ENCODE measurements around the gene PAFAH2.

PAFAH2 gene

DNA sequence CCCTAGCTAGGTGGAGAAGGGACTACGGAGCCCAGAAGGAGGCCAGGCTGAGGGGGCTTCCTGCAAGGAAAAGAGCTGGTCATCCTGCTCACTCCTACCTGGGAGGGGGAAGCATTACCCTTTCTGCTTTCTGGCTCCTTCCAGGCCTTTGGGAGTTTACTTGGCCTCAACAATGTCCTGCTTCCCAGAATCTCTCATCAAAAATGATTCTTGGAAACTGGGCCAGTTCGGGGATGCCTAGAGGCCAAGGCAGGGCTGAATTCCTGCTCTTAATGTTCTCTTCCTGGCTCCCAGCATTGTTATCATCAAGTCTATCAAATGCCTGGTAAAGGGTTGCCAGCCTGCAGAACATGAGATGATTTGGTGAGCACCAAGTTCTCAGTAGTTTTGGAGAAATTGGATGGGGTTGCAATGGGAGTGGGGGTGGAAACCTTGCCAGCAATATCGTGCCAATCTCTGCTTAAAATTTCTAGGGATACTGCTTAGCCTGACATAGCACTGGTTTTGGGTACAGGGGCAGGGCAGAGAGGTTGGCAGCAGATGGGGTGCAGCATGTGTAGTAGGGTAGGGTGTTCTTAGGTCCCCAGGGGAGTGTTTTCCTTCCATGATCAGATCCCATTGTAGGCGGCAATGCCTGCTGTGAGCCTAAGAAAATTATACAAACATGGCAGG, 7.7 kb upstream of the PAFAH2 start:
- no peak overlapping the region for H3K27ac ChIP-seq (ENCODE audit: low read depth, low read length)
- no peaks in the 10 kb centered on the region for H3K27me3 ChIP-seq (ENCODE audit: control insufficient read depth, insufficient read depth, low read length)
- H3K4me3 ChIP-seq (ENCODE audit: low read depth, low read length) = no peak overlapping the region
- H3K9me3 ChIP-seq (ENCODE audit: control insufficient read depth, insufficient read depth, low read depth, low read length) = no peaks in the 10 kb centered on the region
- no peak overlapping the region for H3K9ac ChIP-seq (ENCODE audit: low read length)
- H3K4me1 ChIP-seq (ENCODE audit: control insufficient read depth, insufficient read depth, low read length) = peaks cover 6% of the 10 kb centered on the region
- H3K36me3 ChIP-seq (ENCODE audit: control insufficient read depth, insufficient read depth, low read length) = no peaks in the 10 kb centered on the region

GRCh38 chr1:26003756-26004155, 5.9 kb upstream of the PAFAH2 start:
- H3K4me3 ChIP-seq (ENCODE audit: low read depth, low read length) = no peak overlapping the region
- H3K9ac ChIP-seq (ENCODE audit: low read length) = no peak overlapping the region

DNA sequence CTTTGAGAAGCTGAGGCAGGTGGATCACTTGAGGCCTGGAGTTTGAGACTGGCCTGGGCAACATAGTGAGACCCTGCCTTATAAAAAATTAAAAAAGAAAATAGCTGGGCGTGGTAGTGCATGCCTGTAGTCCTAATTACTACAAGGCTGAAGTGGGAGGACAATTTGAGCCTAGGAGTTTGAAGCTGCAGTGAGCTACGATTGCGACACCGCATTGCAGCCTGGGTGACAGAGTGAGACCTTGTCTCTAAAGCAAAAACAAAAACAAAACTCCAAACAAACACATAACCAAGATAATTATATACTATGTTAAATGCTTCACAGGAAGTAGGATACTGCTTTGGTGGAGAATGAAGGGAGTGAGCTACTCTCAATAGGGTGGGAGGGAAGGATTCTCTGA, 5.4 kb upstream of the PAFAH2 start:
- Histone ChIP-seq H3K4me1 (ENCODE audit: control insufficient read depth, insufficient read depth, low read length) (peaks cover 12% of the 10 kb centered on the region), H3K36me3 (ENCODE audit: control insufficient read depth, insufficient read depth, low read length) (no peaks in the 10 kb centered on the region), H3K9me3 (ENCODE audit: control insufficient read depth, insufficient read depth, low read depth, low read length) (no peaks in the 10 kb centered on the region), H3K4me3 (ENCODE audit: low read depth, low read length) (no peak overlapping the region), H3K9ac (ENCODE audit: low read length) (no peak overlapping the region), H3K27me3 (ENCODE audit: control insufficient read depth, insufficient read depth, low read length) (no peaks in the 10 kb centered on the region), H3K27ac (ENCODE audit: low read depth, low read length) (no peak overlapping the region)

More at GRCh38 chr1:26003756-26004155, 5.9 kb upstream of the PAFAH2 start:
- Histone ChIP-seq H3K27ac (ENCODE audit: low read depth, low read length) (no peak overlapping the region), H3K4me1 (ENCODE audit: control insufficient read depth, insufficient read depth, low read length) (peaks cover 7% of the 10 kb centered on the region), H3K36me3 (ENCODE audit: control insufficient read depth, insufficient read depth, low read length) (no peaks in the 10 kb centered on the region), H3K27me3 (ENCODE audit: control insufficient read depth, insufficient read depth, low read length) (no peaks in the 10 kb centered on the region), H3K9me3 (ENCODE audit: control insufficient read depth, insufficient read depth, low read depth, low read length) (no peaks in the 10 kb centered on the region)

- Histone ChIP-seq H3K9me3 (ENCODE audit: control insufficient read depth, insufficient read depth, low read depth, low read length) (no peaks in the 10 kb centered on the region), H3K4me3 (ENCODE audit: low read depth, low read length) (no peak overlapping the region), H3K36me3 (ENCODE audit: control insufficient read depth, insufficient read depth, low read length) (no peaks in the 10 kb centered on the region), H3K27ac (ENCODE audit: low read depth, low read length) (no peak overlapping the region), H3K27me3 (ENCODE audit: control insufficient read depth, insufficient read depth, low read length) (no peaks in the 10 kb centered on the region), H3K4me1 (ENCODE audit: control insufficient read depth, insufficient read depth, low read length) (peaks cover 19% of the 10 kb centered on the region), H3K9ac (ENCODE audit: low read length) (no peak overlapping the region)
Observed at GRCh38 chr1:25999041-25999800, 1.4 kb upstream of the PAFAH2 start.

GRCh38 chr1:25996966-25997827, 666 bp downstream of the PAFAH2 start:
- H3K4me1 ChIP-seq (ENCODE audit: control insufficient read depth, insufficient read depth, low read length) = peaks cover 19% of the 10 kb centered on the region
- H3K9me3 ChIP-seq (ENCODE audit: control insufficient read depth, insufficient read depth, low read depth, low read length) = no peaks in the 10 kb centered on the region

DNA sequence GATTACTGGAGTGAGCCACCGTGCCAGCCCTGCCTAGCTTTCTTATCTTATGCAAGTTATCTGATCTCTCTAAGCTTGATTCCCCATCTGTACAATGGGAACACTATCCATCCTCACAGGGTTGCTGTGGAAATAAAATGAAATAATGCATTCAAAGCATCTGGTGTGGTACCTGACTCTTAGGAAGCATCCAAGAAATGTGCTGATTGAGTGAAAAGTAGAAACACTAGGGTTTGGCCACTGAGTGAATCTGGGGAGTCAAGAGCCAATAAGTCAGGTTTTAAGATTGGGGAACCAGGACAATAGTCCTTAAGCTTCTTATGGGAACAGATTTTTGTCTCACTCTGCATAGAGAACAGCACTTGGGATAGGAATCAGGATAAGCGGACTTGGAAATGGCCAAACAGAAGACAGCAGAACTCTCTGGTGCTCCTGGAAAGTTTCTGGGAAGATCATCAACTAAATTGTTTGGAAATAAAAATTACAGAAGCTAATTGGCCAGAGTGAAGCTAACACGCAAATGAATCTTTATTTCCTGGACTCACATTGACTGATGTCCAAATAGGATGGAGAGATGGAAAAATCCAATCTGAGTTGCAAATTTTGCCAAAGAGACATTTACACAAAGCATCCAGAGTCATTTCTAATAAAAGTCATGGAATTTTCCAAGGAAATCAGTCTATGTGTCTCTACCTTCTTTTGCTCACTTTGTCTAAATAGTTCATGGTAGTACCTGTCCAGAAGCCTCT, 3.3 kb downstream of the PAFAH2 start:
- peaks cover 9% of the 10 kb centered on the region for H3K36me3 ChIP-seq (ENCODE audit: control insufficient read depth, insufficient read depth, low read length)
- H3K27me3 ChIP-seq (ENCODE audit: control insufficient read depth, insufficient read depth, low read length) = no peaks in the 10 kb centered on the region
- no peak overlapping the region for H3K4me3 ChIP-seq (ENCODE audit: low read depth, low read length)
- no peaks in the 10 kb centered on the region for H3K9me3 ChIP-seq (ENCODE audit: control insufficient read depth, insufficient read depth, low read depth, low read length)
- H3K27ac ChIP-seq (ENCODE audit: low read depth, low read length) = no peak overlapping the region
- H3K4me1 ChIP-seq (ENCODE audit: control insufficient read depth, insufficient read depth, low read length) = peaks cover 18% of the 10 kb centered on the region
- no peak overlapping the region for H3K9ac ChIP-seq (ENCODE audit: low read length)

More at GRCh38 chr1:25996966-25997827, 666 bp downstream of the PAFAH2 start:
- peak overlapping the region; percentile 47 for H3K9ac ChIP-seq (ENCODE audit: low read length)
- 0 out of 2 replicates have a peak overlapping the region, but pooled peaks have one; percentile 7 for H3K27ac ChIP-seq (ENCODE audit: low read depth, low read length)
- no peaks in the 10 kb centered on the region for H3K36me3 ChIP-seq (ENCODE audit: control insufficient read depth, insufficient read depth, low read length)
- peak overlapping the region; percentile 77 for H3K4me3 ChIP-seq (ENCODE audit: low read depth, low read length)
- H3K27me3 ChIP-seq (ENCODE audit: control insufficient read depth, insufficient read depth, low read length) = no peaks in the 10 kb centered on the region

- H3K36me3 ChIP-seq (ENCODE audit: control insufficient read depth, insufficient read depth, low read length) = peaks cover 11% of the 10 kb centered on the region
- H3K27me3 ChIP-seq (ENCODE audit: control insufficient read depth, insufficient read depth, low read length) = no peaks in the 10 kb centered on the region
- H3K4me3 ChIP-seq (ENCODE audit: low read depth, low read length) = no peak overlapping the region
- no peak overlapping the region for H3K27ac ChIP-seq (ENCODE audit: low read depth, low read length)
- no peak overlapping the region for H3K9ac ChIP-seq (ENCODE audit: low read length)
- H3K4me1 ChIP-seq (ENCODE audit: control insufficient read depth, insufficient read depth, low read length) = peaks cover 8% of the 10 kb centered on the region
- no peaks in the 10 kb centered on the region for H3K9me3 ChIP-seq (ENCODE audit: control insufficient read depth, insufficient read depth, low read depth, low read length)
Observed at GRCh38 chr1:25993197-25993951, 4.5 kb downstream of the PAFAH2 start.

- Histone ChIP-seq H3K27me3 (ENCODE audit: control insufficient read depth, insufficient read depth, low read length) (no peaks in the 10 kb centered on the region), H3K4me3 (ENCODE audit: low read depth, low read length) (no peak overlapping the region), H3K9me3 (ENCODE audit: control insufficient read depth, insufficient read depth, low read depth, low read length) (no peaks in the 10 kb centered on the region), H3K36me3 (ENCODE audit: control insufficient read depth, insufficient read depth, low read length) (peaks cover 15% of the 10 kb centered on the region), H3K9ac (ENCODE audit: low read length) (no peak overlapping the region), H3K4me1 (ENCODE audit: control insufficient read depth, insufficient read depth, low read length) (0 out of 2 replicates have a peak, but pooled peaks cover 6% of the 10 kb centered on the region), H3K27ac (ENCODE audit: low read depth, low read length) (no peak overlapping the region)
Observed at GRCh38 chr1:25992689-25993171, 5.1 kb downstream of the PAFAH2 start.

DNA sequence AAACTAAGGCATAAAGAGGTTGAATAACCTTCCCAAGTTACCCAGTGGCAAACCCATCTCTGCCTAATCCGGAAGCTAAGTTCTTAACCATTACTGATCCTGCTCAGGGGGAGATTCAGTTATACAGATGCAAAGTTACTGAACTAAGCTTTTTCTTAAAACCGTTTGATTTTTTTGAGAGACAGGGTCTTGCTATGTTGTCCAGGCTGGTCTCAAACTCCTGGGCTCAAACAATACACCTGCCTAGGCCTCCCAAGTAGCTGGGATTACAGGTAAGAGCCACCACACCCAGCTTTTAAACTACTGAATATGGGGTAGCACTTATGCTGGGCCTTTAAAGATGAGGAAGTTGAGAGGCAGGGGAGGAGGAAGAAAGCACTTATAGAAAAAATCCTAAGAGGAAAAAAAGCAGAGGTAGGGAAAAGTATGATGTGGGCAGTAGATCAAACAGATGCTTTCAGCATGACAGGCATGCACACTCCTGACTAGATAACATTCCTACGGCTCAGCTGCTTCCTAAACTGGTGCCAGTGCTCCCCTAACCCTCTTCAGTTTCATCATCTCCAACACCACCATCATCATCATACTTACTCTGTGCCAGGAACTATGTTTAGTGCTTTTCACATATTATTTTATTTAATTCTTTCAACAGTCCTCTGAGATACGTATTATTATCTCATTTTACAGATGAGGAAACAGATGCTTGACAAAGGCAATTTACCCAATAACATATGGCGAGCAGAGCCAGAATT, 5.8 kb downstream of the PAFAH2 start:
- Histone ChIP-seq H3K4me3 (ENCODE audit: low read depth, low read length) (no peak overlapping the region), H3K27ac (ENCODE audit: low read depth, low read length) (no peak overlapping the region), H3K36me3 (ENCODE audit: control insufficient read depth, insufficient read depth, low read length) (peaks cover 18% of the 10 kb centered on the region), H3K9me3 (ENCODE audit: control insufficient read depth, insufficient read depth, low read depth, low read length) (no peaks in the 10 kb centered on the region), H3K4me1 (ENCODE audit: control insufficient read depth, insufficient read depth, low read length) (0 out of 2 replicates have a peak, but pooled peaks cover 4% of the 10 kb centered on the region), H3K27me3 (ENCODE audit: control insufficient read depth, insufficient read depth, low read length) (no peaks in the 10 kb centered on the region), H3K9ac (ENCODE audit: low read length) (no peak overlapping the region)
